Mammary epithelial cell (primary cell): ENCODE results near the gene KRTAP2-1.

ENCODE experiments used
- CTCF ChIP-seq, 2 donors: IDR thresholded peaks in 1 of 2; conservative IDR thresholded peaks in 1 of 2; 2 replicates each; pipeline ENCODE4 v1.5.1; 2011 to 2012; ENCODE audit warnings: inconsistent platforms in 2 of 2, low read length in 2 of 2, mild to moderate bottlenecking in 2 of 2, control low read depth in 1 of 2, low read depth in 1 of 2; ENCODE audit not compliant: insufficient read depth in 1 of 2; ENCODE audit errors: extremely low read depth in 1 of 2
- EZH2 ChIP-seq: IDR thresholded peaks from 2 replicates; pipeline ENCODE4 v1.6.1; 2012; ENCODE audit warnings: low read length, inconsistent platforms, borderline replicate concordance

DNA sequence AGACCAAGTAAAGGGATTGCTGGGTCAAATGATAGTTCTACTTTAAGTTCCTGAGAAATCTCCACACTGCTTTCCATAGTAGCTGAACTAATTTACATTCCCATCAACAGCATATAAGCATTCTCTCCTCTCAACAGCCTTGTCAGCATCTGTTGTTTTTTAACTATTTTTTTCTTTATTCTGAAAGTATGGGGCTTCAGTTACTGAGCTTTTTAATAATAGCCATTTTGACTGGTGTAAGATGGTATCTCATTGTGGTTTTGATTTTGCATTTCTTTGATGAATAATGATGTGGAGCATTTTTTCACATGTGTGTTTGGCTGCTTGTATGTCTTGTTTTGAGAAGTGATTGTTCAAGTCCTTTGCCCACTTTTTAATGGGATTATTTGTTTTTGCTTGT, 5.5 kb upstream of the KRTAP2-1 start:
- TF ChIP-seq CTCF (conservative IDR thresholded peaks at IDR 0.05 in 1 of 2, IDR thresholded peaks at IDR 0.05 in 1 of 2; ENCODE audit: extremely low read depth in 1 of 2, insufficient read depth in 1 of 2, low read depth in 1 of 2, low read length in 2 of 2) (no peak), EZH2 (no peak)
